GM21529 (cell line): ENCODE measurements around the gene MYO16.

ENCODE experiments used
- ATAC-seq: cut with Tn5 transposase; IDR thresholded peaks from one replicate; pipeline ENCODE4 v1.9.1; 2021; ENCODE audit not compliant: unreplicated experiment

The MYO16 gene

DNA sequence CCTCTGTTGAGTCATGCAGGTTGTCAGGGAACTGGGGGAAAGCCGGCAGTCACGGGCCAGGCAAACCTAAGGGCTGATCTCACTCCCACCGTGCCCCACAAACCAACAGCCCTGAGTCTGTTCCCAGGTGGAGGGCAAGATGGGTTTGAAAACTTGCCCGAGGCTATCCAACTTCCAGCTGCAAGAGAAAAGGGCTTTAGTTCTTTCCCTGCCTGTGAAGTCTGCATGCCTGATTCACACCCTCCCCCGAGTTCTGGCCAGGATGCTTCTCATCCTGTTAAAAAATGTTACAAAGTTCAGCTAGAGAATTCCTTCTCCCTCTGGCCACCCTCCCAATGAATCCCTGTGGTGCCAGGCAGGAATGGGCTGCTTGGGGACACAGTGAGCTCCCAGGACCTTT is 33.1 kb downstream of the MYO16 start:
- no peak for ATAC-seq

DNA sequence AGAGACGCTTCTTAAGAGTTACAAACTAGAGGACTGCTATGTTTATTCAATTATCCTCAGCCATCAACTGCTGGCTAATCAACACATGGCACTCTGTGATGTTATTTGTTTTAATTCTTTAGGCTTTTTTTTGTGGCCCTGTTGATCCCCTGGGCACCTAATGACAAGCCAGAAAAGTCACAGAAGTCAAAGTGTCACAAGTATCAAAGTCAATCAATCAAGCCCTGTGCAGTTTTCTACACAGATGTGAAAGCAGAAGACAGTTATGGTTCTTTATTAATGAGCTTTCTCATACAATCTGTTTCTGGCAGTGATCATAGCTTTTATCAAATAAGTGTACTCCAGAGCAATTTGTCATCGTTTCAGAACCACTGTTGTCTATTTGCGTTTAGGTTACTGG is 34.3 kb downstream of the MYO16 start:
- ATAC-seq, result no peak

DNA sequence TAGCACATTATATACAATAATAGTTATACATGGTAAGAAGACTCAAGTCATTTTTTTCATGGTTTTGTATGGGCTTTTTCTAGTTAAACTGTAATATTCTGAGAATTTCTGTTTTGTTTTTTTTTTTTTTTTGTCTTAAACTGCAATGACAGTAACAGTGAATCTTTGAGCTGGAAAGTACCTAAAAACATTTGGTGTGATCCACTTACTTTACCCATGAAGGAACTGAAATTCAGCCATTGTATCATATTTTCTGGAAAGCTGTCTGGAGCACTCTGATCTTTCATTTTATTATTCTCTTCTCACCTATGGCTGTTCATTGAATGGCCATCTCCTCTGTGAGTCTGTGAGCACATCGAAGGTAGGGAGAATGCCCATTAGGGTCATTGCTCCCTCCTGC is 37.8 kb downstream of the MYO16 start:
- ATAC-seq, result no peak

DNA sequence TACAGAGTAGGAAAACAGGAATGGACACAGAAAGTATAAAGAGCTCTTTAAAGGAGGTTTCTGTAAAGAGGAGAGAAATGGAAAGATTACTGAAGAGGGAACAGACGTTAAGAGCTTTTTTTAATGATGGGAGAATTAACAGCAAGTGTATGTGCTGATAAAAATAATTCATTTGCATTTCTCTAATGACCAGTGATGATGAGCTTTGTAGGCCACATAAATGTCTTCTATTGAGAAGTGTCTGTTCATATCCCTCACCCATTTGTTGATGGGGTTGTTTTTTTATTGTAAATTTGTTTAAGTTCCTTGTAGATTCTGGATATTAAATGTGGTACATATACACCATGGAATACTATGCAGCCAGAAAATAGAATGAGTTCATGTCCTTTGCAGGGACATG is 40.0 kb downstream of the MYO16 start:
- no peak for ATAC-seq

DNA sequence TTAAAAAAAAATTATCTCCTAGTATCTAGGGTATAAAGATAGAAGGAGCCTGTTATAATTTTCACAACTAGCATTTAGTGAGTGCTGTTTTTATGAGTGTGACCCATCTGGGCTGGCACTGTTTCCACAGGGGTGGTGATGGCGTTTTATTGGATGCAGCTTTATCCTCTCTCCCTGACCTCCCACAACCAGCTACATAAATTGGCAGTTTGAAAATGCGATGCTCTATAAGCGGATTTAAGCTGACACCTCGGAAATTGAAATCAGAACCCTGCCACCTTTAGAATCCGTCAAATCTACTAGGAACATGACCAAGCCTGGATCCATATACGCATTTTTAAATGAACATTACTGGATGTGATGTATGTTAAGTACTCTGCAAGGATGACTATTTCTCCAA is 44.9 kb downstream of the MYO16 start:
- no peak for ATAC-seq

DNA sequence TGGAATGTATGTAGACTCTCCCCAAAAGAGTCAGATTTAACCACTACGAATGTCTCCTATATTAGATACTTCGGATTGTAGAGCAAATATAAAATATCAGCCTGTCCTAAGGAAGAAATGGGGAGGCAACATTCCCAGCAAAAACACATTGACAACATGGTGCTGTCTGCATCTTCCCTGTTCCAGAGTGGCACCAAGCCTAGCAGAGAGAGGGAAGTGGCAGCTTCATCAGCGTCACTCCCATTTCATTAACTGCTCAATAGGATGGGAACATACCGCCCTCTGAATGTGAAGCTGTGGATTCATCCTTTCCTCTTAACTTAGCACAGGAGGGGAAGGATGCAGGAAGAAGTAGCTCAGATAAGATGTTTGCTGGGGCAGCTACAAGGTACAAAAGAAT is 45.4 kb downstream of the MYO16 start:
- ATAC-seq, result no peak

DNA sequence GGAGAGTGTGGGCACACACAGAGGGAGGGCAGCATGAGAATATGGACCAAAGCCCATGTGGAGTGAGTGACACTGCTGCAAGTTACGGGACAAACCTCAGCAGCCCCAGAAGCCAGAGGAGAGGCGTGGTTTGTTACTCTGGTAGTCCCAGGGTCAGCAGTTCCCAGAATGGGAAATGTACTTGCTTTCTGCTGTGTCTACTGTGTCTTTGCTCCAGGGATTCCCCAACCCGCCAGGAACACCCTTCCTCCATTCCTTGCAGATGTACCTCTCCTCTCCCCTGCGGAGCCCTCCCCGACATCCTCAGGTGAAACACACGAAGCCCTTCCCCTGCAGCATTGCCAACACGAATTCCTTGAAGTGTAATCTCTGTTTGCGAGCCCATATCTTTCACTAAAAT is 47.2 kb downstream of the MYO16 start:
- no peak for ATAC-seq

DNA sequence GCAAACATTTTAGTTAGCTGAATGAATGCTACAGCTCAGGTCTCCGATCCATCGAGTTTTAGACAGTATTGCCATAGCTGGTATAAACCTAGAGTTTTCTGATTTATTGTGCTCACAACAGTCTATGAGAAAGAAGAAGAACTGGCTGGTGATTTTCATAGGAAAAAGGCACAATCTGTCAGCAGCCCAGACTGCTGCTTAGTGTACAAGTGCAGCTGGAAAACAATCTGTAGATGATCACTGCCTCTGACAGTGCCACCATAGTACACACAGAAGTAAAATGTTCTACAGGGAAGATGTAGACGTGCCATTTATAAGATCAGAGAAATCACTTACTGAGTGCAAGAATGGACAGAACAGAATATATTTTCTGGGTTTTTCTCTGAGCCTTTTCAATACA is 48.4 kb downstream of the MYO16 start:
- ATAC-seq, result no peak

DNA sequence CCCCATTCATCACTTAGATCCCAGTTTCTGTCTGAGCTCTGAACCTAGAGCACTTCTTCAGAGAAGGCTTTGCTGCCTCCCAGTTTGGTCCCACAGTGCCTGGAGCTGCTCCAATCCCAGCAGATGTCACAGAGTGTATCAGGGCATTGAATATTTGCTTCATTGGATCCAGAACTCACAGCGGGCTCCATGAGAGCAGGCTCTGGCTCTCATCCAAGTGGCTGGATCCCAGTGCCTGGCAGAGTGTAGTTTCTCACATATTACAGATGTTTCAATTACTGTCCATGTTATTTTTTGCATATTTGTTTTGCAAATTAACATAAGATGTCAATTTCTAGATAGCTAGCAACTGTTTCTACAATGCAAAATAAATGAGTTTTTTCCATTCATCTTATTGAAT is 50.6 kb downstream of the MYO16 start:
- ATAC-seq, result no peak

DNA sequence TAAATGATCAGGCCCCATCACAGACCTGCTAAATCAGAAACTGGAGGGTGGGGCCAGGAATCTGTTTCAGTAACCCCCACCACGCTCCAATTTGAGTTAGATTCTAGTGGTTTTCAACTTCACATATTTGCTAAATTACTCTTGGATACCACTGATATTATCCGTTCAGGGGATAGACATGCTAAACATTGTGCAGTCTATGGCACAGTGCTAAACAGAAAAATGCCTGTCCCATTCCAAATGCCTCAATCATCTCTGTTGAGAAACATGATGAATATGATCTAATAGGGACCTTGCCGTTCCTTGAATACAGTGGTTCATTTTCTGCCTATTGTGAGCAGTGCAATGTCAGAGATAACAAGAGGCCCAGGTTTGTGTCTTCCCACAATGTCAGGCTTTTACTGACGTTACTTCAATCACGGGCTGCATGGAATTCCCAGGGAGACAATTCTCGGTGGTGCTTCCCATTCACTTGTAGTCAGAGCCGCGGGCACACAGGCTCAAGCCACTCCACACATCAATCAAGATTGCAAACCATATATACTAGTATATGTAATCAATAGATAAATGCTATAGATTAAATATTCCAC is 52.7 kb downstream of the MYO16 start:
- no peak for ATAC-seq

DNA sequence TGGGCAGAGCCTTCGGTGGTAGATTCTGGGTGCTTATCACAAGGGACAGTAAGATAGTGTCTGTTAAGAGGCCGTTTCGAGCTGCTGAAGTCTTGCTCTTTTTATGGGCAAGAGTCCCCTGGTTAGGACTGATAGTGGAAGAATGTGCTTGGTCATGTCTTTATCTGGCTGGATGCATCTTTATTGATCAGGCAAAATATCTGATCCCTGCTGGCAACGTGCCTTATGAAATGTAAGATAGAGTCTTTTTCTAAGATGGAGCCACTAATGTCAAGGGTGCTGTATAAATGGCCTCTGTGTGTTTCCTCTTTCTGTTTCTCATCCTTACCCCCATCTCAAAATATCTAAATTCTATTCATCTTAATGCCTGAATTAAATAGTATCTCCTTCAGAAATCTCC is 53.3 kb downstream of the MYO16 start:
- no peak for ATAC-seq

DNA sequence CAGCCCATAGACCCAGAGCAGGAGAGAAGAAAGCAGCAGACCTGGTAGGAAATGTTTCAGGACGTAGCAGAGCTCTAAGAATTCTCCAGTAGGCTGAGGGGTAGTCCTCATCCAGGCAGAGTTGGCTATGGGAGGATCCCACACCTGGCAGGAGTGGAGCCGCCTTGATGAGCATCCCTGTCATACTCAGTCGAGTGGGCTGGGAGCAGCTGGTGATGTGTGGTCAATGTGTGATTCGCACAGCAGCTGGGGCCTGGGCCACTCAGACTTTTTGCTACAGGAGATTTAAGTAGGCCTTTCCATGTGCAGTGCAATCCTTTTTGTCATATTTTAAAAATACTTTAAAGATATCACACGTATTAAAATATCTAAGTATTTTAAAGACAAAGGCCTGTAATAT is 56.6 kb downstream of the MYO16 start:
- no peak for ATAC-seq

DNA sequence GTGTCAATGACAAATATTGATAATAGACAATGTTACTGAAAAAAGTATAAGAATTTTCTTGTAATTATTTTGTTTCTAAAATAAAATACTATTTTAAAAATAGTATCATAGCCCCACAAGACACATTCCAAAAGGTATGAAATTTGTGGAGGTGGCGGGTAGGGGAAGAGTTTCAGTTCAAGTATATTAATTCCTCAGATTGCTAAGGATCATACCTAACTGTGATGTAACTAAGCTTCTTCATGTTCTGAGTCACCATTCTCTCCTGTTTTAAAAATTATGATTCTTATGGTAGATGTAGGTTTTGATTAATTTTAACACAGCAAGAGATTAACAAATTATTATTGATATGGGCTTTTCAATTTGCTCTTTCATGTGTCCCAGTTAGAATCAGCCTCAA is 61.3 kb downstream of the MYO16 start:
- ATAC-seq, result no peak

DNA sequence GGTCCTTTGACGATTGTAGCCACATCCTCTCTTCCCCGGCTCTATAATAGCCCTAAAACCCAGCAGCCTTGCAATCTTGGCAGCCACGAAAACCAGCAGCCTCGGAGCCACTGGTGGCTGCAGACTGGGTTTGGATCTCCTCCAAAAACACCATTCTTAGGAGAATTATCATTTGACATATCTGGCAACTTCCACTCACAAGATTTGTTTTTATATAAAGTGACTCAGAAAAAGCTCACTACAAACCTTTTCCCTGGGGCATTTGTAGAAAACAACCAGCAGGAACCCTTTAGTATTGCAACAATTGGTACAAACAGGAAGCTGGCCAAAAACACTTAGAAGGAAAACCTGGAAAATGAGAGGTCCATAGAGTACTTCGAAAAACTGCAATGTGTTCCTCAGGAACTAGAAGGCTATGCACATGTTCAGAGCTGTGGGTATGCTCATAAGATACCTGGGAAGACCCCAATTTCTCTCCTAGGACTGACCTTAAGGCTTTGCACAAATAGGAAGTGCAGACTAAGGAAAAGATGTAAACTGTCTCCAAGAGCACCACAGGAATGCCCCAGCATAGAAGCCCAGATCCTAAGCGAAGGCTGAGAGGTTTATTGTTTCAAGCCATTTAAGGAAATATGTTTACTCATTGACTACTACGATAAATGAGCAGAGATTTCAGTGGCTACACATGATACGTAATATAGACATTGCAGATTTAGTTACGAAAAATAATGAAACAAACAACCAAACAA is 71.2 kb downstream of the MYO16 start:
- ATAC-seq, result no peak

DNA sequence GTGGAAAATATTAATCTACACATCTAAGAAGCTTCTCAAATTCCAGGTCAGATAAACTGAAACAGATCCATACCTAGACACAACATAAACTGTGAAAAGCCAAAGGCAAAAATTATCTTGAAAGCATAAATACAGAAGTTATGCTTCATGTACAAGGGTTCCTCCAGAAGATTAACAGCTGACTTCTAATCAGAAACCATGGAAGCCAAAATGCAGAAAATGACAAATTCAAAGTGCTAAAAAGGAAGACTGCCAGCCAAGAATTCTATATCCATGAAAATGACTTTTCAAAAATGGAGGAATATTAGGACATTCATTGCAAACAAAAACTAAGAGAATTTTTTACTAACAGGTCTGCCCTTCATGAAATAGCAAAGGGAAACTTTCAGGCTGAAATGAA is 72.8 kb downstream of the MYO16 start:
- no peak for ATAC-seq

DNA sequence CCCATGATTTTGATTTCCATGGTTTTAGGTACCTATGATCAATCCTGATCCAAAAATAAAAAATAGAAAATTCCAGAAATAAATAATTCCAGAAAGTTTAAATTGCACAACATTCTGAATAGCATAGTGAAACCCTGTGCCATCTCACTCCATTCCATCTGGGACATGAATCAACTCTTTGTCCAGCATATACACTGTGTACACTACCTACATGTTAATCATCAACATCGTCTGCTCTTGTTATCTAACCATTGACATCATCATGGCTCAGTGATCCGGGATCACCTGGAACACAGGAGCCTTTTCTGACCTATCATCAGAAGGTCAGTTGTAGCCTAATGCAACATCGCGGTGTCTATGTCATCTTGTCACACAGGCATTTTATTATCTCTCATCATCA is 75.6 kb downstream of the MYO16 start:
- ATAC-seq, result no peak

DNA sequence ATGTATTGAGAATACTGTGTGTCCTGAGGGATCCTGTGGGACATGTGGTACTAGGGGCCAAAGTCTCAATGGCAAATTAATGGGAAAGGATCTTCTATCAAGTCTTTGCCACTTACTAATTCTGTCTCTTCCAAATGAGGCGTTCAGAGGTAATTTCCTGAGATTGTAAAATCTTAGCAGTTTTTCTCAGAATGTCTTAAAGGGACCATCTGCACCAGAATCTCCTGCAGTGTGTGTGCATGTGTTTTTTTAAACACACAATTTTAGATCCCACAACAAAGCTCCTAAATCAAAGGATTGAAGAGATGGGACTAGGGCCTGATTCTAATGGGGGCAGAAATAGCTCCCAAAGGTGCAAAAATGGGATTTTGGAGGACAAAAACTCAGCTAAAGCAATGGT is 78.2 kb downstream of the MYO16 start:
- no peak for ATAC-seq

DNA sequence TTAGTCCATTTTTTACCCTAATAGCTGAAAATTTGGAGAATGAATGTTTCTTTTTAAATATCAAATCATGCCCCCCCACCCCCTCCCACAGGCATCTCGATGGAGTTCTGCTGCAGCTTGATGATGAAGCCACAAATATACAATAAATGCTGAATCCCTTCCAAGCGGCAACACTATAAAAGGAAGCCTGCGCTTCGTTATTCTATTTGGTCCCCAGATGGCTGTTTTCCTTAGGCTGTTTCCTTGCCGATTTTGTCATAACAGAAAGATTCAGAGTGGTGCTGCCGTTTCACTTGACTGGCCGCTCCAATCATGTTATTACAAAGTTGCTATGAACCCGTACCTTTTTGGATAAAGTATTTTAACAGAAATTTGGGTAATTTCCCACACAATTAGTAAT is 79.5 kb downstream of the MYO16 start:
- ATAC-seq, result no peak

DNA sequence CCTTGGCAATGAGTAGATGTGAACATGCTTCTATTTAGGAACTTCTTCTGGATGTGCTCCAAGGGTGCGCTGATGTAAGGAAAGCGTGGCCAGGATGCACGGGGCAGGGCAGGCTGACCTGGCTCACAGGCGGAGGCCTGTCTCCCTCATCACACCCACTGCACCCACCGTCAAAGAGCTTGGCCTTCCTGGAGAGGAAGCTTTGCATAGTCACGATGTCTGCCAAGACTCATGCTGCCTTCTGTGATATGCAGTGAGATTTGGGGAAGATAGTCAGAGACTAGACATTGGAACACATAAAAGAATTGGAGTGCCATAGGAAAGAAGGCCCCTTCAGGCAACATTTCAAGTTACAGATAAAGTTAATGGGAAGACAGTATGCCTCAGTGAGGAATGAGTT is 82.0 kb downstream of the MYO16 start:
- no peak for ATAC-seq

DNA sequence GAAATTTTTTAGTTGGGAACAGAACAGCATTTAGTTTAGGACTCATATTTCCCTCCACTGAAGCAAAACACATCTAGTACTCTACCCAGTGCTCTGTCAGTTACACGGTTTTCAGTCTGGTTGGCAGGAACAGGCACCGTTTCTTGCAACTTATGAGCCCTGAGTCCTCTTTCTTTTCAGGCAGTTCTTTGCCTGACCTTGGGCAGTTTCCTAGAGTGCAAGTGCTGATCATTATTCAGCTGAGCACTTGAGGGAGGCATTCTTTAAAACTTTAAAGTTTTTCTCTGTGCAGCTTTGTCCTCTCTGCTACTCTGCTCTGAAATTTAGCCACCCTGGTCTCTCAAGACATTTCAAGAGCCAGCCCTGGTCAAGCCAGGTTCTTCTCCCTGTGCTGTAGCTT is 96.1 kb downstream of the MYO16 start:
- no peak for ATAC-seq

DNA sequence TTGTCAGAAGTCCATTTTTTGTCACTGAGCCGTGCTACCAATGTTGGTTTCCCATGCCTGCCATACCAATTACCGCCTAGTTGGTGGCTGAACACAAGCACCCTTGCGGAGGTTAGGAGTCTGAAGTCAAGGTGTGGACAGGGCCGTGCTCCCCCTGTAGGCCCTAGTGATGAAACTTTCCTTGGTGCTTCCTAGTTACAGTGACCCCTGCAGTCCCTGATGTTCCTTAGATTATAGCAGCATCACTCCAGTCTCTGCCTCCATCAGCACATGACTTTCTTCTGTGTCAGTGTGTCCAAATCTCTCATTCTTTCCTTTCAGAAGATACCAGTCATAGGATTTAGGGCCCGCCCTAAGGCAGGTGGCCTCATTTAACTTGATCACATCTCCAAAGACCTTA is 99.0 kb downstream of the MYO16 start:
- ATAC-seq, result no peak

DNA sequence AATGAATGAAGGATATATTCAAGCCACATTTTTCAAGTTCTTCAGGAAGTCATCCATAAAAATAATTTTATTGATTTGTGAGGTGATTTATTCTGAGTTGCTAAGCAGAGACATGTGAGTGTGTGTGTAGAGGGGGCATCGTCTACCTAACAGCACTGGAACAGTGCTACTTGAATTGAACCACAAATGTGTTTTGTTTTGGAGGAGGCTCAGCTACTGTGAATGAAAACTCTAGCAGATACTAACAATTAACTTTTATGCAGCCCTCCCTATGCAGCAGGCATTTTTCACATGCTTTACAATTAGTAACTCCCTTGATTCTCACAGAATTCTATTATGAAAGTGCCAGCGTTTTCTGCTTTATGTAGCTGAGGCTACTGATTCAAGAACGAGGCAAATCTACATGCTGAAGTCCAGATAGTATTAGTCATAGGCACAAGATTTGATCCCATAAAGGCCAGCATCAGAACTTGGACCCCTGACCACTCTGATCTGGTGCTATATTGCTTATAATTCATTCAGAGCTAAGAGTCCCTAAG is 103.7 kb downstream of the MYO16 start:
- no peak for ATAC-seq

DNA sequence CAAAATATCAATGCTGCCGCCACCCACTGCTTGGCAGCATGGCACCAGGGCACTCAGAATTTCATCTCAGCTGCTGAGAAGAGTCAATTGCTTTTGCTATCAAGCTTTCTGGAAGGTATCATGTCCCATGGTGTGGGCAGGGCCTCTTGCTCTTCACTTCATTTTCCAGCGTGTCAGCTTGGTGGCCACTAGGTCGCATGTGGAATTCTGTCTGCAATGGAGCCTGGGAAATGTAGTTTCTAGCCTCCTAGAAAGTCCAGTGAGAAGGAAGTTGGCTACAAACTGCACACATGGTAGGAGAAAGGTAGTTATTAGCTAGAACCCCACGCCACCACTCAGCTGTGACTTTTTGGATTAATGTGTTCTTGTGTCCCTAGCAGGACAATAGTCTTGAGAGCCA is 105.3 kb downstream of the MYO16 start:
- ATAC-seq, result no peak
